Stimulated activated CD4-positive, alpha-beta T cell treated with anti-CD3 and anti-CD28 coated beads, Interleukin-1b, Interleukin-23, amount 100 ng/mL, for 48 hours (primary cell): Measurements from ENCODE around the gene MS4A4E.
"Not testable (repeated sequence)": the region's sequence is repeated elsewhere in the genome, so short reads cannot be mapped to it uniquely, and the experiment has no call there.

ENCODE experiments used
- DNase-seq: peaks from one replicate; pipeline ENCODE4 v3.0.0-alpha.2; 2020

The MS4A4E gene

GRCh38 chr11:60170566-60170965, 72.4 kb downstream of the MS4A4E start:
- DNase-seq: no peak

- no peak for DNase-seq
These were observed 73.5 kb downstream of the MS4A4E start for GRCh38 chr11:60169264-60169915.

- DNase-seq: no peak
These were observed 74.6 kb downstream of the MS4A4E start for GRCh38 chr11:60168306-60168705.

GRCh38 chr11:60165951-60166350, 77.0 kb downstream of the MS4A4E start:
- DNase-seq: no peak

- no peak for DNase-seq
These were observed 77.4 kb downstream of the MS4A4E start for GRCh38 chr11:60165538-60165937.

- DNase-seq: no peak
These were observed 78.3 kb downstream of the MS4A4E start for GRCh38 chr11:60164550-60165075.

GRCh38 chr11:60161766-60162165, 81.2 kb downstream of the MS4A4E start:
- DNase-seq: no peak

GRCh38 chr11:60161107-60161506, 81.8 kb downstream of the MS4A4E start:
- no peak for DNase-seq

GRCh38 chr11:60159868-60160267, 83.1 kb downstream of the MS4A4E start:
- no peak for DNase-seq

GRCh38 chr11:60159284-60159683, 83.7 kb downstream of the MS4A4E start:
- no peak for DNase-seq

- no peak for DNase-seq
These were observed 84.3 kb downstream of the MS4A4E start for GRCh38 chr11:60158636-60159035.

- no peak for DNase-seq
These were observed 87.0 kb downstream of the MS4A4E start for GRCh38 chr11:60155931-60156330.

GRCh38 chr11:60152727-60153126, 90.2 kb downstream of the MS4A4E start:
- DNase-seq: not testable (repeated sequence)

GRCh38 chr11:60150279-60150678, 92.7 kb downstream of the MS4A4E start:
- DNase-seq: no peak
